ENCODE measurements around the gene IL1R2. TPM values are rescaled to one million over a fixed set of nuclear protein-coding genes. Genes with fewer than 3 reads are reported as not detected.

IL1R2 gene
- total RNA-seq, 1 experiment from 2014 or later = 0.22 TPM

DNA sequence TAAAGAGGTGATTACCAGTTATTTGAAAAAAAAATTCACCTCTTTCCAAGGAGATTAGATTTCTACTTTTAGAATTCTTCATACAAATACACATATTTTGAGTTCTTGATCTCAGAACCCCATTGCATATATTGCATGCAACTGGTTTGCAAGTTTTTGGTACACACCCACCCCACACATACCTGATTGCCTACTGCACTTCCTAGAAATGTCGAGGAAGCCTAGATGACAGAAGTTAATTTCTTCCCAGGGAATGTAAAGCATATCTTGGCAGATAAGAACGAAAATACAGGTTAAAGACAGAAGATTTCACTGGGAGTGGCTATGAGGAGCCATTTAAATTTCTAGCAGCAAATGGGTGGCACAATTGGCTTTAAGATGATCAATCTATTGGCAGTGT, 83.7 kb downstream of the IL1R2 start:
- Mint-ChIP-seq H3K4me1 (peaks cover 3% of the 10 kb centered on the region; the same call in 1 of the 2 replicates), H3K9me3 (peaks cover 9% of the 10 kb centered on the region), H3K27ac (no peak overlapping the region), H3K27me3 (ENCODE audit: low read depth) (no peaks in the 10 kb centered on the region), H3K4me3 (no peak overlapping the region), H3K36me3 (no peaks in the 10 kb centered on the region)
- ATAC-seq (no peak), DNase-seq (ENCODE audit: low spot score) (no peak)
- ChIA-PET CTCF (no interaction called here), POLR2A (no interaction called here)
- TF ChIP-seq CBFB (CRISPR knock-in tag; IDR thresholded peaks at IDR 0.05; ENCODE audit: low read depth) (no peak), HMGA2 (CRISPR knock-in tag; IDR thresholded peaks at IDR 0.05) (no peak), ZNF317 (CRISPR knock-in tag; IDR thresholded peaks at IDR 0.05; ENCODE audit: borderline replicate concordance, low read depth) (no peak), MYBL2 (CRISPR knock-in tag; IDR thresholded peaks at IDR 0.05) (no peak), SMAD3 (CRISPR knock-in tag; IDR thresholded peaks at IDR 0.05; ENCODE audit: borderline replicate concordance) (no peak), GABPB1 (CRISPR knock-in tag; IDR thresholded peaks at IDR 0.05) (no peak), ZBTB21 (CRISPR knock-in tag; IDR thresholded peaks at IDR 0.05; ENCODE audit: borderline replicate concordance) (no peak), ESRRA (CRISPR knock-in tag; IDR thresholded peaks at IDR 0.05; ENCODE audit: borderline replicate concordance) (no peak), ATF2 (CRISPR knock-in tag; IDR thresholded peaks at IDR 0.05; ENCODE audit: borderline replicate concordance, low read depth) (no peak), NR2C2 (CRISPR knock-in tag; IDR thresholded peaks at IDR 0.05) (no peak), ZNF512 (CRISPR knock-in tag; IDR thresholded peaks at IDR 0.05; ENCODE audit: borderline replicate concordance) (no peak), PRRX2 (CRISPR knock-in tag; IDR thresholded peaks at IDR 0.05) (no peak), ZNF138 (CRISPR knock-in tag; conservative IDR thresholded peaks at IDR 0.05) (no peak), CTCF (IDR thresholded peaks at IDR 0.05) (no peak)
- TF ChIP-seq, protein P1, sequence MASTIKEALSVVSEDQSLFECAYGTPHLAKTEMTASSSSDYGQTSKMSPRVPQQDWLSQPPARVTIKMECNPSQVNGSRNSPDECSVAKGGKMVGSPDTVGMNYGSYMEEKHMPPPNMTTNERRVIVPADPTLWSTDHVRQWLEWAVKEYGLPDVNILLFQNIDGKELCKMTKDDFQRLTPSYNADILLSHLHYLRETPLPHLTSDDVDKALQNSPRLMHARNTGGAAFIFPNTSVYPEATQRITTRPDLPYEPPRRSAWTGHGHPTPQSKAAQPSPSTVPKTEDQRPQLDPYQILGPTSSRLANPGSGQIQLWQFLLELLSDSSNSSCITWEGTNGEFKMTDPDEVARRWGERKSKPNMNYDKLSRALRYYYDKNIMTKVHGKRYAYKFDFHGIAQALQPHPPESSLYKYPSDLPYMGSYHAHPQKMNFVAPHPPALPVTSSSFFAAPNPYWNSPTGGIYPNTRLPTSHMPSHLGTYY (CRISPR knock-in tag; IDR thresholded peaks at IDR 0.05) = no peak
- TF ChIP-seq, protein P2, sequence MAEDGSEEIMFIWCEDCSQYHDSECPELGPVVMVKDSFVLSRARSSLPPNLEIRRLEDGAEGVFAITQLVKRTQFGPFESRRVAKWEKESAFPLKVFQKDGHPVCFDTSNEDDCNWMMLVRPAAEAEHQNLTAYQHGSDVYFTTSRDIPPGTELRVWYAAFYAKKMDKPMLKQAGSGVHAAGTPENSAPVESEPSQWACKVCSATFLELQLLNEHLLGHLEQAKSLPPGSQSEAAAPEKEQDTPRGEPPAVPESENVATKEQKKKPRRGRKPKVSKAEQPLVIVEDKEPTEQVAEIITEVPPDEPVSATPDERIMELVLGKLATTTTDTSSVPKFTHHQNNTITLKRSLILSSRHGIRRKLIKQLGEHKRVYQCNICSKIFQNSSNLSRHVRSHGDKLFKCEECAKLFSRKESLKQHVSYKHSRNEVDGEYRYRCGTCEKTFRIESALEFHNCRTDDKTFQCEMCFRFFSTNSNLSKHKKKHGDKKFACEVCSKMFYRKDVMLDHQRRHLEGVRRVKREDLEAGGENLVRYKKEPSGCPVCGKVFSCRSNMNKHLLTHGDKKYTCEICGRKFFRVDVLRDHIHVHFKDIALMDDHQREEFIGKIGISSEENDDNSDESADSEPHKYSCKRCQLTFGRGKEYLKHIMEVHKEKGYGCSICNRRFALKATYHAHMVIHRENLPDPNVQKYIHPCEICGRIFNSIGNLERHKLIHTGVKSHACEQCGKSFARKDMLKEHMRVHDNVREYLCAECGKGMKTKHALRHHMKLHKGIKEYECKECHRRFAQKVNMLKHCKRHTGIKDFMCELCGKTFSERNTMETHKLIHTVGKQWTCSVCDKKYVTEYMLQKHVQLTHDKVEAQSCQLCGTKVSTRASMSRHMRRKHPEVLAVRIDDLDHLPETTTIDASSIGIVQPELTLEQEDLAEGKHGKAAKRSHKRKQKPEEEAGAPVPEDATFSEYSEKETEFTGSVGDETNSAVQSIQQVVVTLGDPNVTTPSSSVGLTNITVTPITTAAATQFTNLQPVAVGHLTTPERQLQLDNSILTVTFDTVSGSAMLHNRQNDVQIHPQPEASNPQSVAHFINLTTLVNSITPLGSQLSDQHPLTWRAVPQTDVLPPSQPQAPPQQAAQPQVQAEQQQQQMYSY (CRISPR knock-in tag; IDR thresholded peaks at IDR 0.05) = no peak
- TF ChIP-seq, protein P3, sequence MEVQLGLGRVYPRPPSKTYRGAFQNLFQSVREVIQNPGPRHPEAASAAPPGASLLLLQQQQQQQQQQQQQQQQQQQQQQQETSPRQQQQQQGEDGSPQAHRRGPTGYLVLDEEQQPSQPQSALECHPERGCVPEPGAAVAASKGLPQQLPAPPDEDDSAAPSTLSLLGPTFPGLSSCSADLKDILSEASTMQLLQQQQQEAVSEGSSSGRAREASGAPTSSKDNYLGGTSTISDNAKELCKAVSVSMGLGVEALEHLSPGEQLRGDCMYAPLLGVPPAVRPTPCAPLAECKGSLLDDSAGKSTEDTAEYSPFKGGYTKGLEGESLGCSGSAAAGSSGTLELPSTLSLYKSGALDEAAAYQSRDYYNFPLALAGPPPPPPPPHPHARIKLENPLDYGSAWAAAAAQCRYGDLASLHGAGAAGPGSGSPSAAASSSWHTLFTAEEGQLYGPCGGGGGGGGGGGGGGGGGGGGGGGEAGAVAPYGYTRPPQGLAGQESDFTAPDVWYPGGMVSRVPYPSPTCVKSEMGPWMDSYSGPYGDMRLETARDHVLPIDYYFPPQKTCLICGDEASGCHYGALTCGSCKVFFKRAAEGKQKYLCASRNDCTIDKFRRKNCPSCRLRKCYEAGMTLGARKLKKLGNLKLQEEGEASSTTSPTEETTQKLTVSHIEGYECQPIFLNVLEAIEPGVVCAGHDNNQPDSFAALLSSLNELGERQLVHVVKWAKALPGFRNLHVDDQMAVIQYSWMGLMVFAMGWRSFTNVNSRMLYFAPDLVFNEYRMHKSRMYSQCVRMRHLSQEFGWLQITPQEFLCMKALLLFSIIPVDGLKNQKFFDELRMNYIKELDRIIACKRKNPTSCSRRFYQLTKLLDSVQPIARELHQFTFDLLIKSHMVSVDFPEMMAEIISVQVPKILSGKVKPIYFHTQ (CRISPR knock-in tag; IDR thresholded peaks at IDR 0.05) = no peak
